C4-2B (cell line): ENCODE results near the gene PLCB3.

Experiments used
- H3K27ac ChIP-seq: fragments of 450-650 bp; 2 replicates; pipeline ENCODE4 v1.5.1; 2017
- ZFX ChIP-seq: fragments of 450-650 bp; IDR thresholded peaks from 2 replicates; pipeline ENCODE4 v1.6.1; 2017
- TF ChIP-seq, protein P1 (sequence below): fragments of 450-650 bp; conservative IDR thresholded peaks from 2 replicates; pipeline ENCODE4 v1.5.1; 2017; ENCODE audit warnings: mild to moderate bottlenecking

Gene PLCB3

DNA sequence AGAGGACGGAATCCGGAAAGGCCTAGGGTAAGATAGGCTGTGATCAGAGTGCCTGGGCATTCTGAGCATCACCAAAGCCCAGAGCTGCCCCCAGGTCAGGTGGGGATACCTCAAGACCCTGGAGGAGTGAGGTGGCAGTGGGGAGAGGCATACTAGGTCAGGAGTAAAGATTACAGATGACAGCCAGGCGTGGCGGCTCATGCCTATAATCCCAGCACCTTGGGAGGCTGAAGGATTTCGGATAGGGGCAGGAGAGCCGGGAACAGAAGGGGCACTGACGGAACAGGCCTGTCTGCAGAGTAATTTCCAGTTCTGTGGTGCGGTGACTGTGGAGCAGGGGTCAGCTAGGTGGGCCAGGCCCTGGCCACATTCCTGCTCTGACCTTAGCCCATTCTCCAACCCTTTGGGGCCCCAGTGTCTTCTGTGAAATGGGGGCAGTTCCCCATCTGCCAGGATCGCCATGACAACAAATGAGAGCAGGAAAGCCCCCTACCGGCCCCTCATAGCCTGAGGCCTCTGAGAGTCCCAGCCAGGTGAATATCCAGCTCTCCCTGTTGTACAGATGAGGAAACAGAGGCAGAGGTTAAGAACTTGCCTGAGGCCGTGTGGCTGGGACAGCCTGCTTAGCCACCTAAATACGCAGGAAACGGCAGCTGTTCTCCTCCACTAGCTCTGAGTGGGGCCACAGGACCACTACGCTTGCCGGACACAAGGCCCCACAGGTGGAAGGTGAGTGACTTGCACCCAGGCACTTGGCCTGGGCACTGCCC lies 23.9 kb downstream of the PLCB3 start:
- no peak overlapping the region for H3K27ac ChIP-seq

DNA sequence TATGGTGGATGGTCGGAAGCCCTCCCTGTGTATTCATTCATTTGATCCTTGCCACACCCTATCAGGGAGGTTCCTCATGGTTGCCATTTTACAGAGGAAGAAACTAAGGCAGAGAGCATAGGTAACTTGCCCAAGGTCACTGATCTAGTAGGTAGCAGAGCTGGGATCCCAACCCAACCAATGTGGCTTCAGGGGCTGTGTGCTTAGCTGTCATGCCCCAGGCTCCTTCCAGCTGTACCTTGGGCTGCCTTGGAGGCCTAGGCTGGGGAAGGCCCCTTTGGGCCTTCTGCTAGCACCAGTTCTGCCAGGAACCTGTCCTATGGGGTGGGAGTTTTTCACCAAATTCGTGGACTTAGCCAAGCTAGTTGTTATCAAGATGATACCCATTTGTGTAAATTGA lies 24.5 kb downstream of the PLCB3 start:
- TF ChIP-seq, protein P1, sequence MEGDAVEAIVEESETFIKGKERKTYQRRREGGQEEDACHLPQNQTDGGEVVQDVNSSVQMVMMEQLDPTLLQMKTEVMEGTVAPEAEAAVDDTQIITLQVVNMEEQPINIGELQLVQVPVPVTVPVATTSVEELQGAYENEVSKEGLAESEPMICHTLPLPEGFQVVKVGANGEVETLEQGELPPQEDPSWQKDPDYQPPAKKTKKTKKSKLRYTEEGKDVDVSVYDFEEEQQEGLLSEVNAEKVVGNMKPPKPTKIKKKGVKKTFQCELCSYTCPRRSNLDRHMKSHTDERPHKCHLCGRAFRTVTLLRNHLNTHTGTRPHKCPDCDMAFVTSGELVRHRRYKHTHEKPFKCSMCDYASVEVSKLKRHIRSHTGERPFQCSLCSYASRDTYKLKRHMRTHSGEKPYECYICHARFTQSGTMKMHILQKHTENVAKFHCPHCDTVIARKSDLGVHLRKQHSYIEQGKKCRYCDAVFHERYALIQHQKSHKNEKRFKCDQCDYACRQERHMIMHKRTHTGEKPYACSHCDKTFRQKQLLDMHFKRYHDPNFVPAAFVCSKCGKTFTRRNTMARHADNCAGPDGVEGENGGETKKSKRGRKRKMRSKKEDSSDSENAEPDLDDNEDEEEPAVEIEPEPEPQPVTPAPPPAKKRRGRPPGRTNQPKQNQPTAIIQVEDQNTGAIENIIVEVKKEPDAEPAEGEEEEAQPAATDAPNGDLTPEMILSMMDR, result no peak
- no peak for TF ChIP-seq ZFX
- no peak overlapping the region for H3K27ac ChIP-seq

More for the DNA sequence above, 23.9 kb downstream of the PLCB3 start:
- no peak for TF ChIP-seq ZFX
- TF ChIP-seq, protein P1, result no peak

DNA sequence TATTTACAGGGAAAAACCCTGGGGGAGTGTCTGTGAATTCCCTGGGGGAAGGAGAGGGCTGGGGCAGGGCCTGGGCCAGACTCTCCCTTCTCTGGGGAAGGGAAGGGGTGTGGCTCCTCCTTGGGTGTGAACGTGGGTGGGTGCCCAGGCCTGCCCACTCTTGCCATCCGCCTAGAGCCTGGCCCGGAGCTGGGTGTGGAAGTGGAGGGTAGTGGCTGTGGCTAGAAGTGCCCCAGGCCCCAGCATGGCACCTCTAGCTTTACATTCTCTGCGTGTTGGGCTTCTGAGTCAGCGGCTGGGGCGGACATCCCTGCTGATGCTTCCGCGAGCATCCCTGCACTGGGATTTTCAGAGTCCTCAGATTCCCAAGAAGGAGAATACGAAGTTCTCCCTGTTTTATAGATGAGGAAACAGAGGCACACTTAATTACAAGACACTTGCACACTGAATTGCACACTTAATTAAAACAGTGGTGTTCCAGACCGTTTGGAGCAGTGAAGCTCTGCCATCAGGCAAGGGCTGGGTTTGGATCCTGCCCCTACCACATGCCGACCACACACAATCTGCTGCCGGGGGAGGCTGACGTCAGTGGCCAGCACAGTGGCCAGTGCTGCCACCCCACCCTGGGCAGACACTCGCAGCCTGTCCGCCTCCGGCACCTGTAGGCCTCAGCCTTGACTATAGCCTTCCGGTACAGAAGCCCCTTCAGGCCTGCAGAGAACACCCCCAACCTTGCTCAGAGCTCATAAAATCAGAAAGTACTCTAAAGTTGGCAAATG lies 25.5 kb downstream of the PLCB3 start:
- H3K27ac ChIP-seq, result no peak overlapping the region
- TF ChIP-seq ZFX, result no peak
- TF ChIP-seq, protein P1, result no peak

DNA sequence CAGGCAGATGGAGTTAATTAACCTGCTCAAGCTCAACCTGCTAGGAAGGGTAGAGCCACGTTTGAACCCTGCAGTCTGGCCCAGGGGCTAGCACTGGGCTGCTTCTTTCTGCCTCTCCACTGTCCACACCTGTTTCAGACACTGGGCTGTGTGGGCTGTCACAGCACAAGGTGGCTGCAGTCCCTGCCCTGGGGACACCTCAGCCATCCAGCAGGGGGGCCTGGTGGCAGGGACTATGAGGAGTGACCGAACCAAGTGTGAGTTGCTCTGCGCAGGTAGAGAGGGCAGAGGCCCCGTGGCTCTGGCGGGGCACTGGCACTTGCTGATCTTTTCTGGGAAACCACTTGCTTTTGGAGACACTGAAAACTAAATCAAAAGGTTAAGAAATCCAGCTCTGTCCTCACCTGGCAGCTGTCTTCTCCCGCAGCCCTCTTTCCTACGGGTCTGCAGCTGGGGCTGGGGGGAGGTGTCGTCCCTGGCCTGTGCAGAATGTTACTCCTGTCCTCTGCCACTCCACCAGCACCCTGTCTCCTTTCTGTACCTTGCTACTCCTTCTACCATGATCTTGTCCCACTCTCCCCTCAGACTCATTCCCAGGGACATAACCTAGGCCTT lies 27.4 kb downstream of the PLCB3 start:
- no peak overlapping the region for H3K27ac ChIP-seq
- no peak for TF ChIP-seq ZFX

DNA sequence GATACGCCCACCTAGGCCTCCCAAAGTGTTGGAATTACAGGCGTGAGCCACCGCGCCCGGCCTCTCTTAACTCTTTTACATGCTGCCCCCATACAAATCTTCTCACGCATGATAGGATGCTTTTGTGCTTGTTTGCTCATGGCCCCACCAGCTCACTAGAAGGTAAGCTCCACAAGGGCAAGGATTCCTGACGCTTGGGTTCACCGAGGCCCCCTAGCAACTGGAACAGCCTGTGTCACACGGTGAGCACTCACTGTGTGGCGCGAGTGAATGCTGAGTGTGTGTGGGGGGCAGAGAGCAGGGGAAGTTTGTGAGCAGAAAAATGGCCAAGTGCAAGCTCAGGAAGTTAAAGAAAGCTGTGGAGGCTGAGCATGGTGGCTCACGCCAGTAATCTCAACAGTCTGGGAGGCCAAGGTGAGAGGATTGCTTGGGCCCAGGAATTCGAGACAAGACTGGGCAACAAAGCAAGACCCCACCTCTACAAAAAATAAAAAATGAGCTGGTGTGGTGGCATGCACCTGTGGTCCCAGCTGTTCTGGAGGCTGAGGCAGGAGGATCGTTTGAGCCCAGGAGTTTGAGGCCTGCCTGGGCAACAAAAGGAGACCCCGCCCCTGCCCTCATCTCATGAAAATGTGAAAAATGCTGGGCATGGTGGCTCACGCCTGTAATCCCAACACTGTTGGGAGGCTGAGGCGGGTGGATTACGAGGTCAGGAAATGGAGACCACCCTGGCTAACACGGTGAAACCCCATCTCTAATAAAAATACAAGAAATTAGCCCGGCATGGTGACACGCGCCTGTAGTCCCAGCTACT lies 30.8 kb downstream of the PLCB3 start:
- no peak overlapping the region for H3K27ac ChIP-seq
- TF ChIP-seq, protein P1, result no peak

DNA sequence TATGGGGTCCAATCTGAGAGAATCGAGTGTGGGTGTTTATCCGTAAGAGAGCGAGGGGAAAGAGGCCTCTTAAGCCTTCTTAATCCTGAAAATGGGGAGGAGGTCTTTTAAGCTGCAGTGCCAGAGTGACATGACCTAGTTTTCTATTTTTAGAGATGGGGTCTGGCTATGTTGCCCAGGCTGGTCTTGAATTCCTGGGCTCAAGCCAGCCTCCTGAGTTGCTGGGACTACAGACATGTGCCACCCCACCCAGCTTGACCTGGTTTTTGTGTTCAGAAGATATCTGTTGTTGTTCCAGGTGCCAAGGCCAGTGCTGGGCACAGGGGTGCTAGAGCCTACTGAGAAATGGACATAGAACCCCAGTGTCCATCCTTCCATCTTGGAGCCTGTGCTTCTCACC lies 31.8 kb downstream of the PLCB3 start:
- H3K27ac ChIP-seq, result no peak overlapping the region
- TF ChIP-seq, protein P1, result no peak
- TF ChIP-seq ZFX, result no peak

DNA sequence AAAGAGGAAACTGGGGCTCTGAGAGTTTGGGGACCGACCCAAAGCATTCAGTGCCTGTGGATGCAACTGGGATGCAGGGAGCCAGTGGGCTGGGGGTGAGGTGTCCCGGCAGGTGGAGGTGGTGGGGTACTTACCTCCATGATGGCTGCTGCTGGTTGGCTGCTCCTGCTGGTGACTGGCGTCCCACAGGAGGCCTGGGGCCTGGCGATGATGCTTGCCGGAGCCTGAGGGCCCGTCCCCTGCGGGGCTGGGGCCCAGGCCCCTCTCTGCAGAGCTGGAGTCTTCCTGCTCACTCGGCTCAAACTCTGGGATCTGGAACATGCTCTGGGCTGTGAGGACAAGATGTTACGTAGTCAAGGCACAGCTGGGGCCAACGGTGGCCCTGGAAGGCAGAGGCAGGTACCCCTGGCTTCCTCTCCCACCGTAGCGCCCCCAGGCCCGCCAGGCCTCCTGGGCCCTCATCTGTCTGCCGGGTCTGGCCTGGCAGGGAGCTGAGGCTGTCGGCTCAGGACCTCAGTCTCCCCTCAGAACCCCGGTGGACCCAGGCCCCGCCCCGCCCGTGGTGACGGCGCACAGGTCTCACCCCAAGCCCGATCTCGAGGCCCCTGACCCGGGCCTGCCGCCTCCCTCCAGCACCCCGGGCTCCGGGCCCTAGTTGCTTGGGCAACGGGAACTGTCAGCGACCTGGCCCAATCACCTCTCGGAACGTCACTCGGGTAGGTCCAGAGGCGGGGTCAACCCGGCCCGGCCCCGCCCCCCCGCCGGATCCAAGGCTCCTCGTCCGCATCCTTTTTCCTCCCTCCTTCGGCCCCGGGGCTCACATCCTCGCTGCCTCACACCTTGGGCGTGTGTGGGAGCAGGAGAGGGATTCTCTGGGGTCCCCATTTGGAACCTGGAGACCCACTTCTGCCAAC lies 33.0 kb downstream of the PLCB3 start, which contains the start of gene BAD:
Gene BAD (minus strand): TSS at position 618 of the 914 bp plus-strand sequence. CDS start 297 bp downstream, at position 321.
- TF ChIP-seq ZFX, result peak; percentile 63; the same call in 1 of the 2 replicates
- TF ChIP-seq, protein P1, result no peak
- peak within 1 kb of the TSS; percentile 87 for H3K27ac ChIP-seq
